Transverse colon (tissue), 4 donors: ENCODE results near the gene ZNF202. TPM values are rescaled to one million over a fixed set of nuclear protein-coding genes. Genes with fewer than 3 reads are reported as not detected.

Source experiments
- DNase-seq: peaks from one replicate; pipeline ENCODE4 v3.0.0-alpha.2; 2019
- H3K27ac ChIP-seq, 4 donors: fragments of 200-600 bp; sonication (generic); 2 replicates each; pipeline ENCODE4 v1.5.1; 2016 to 2018; ENCODE audit warnings: inconsistent platforms in 4 of 4
- H3K27me3 ChIP-seq: fragments of 200-600 bp; sonication (generic); 2 replicates; pipeline ENCODE4 v1.5.1; 2017; ENCODE audit warnings: inconsistent platforms
- H3K36me3 ChIP-seq, 4 donors: fragments of 200-600 bp; sonication (generic); 2 replicates each; pipeline ENCODE4 v1.5.1; 2017 to 2019; ENCODE audit warnings: inconsistent platforms in 4 of 4
- H3K4me1 ChIP-seq, 4 donors: fragments of 200-600 bp; sonication (generic); 2 replicates each; pipeline ENCODE4 v1.5.1; 2017 to 2020; ENCODE audit warnings: inconsistent platforms in 4 of 4
- H3K4me3 ChIP-seq, 4 donors: fragments of 200-600 bp; sonication (generic); 1 replicate in 1 of 4; 2 replicates in 3 of 4; pipeline versions ENCODE4 v1.5.1 to v1.6.1; 2017 to 2019; ENCODE audit warnings: inconsistent platforms in 4 of 4
- H3K9me3 ChIP-seq, 2 donors: fragments of 200-600 bp; sonication (generic); 2 replicates each; pipeline ENCODE4 v1.5.1; 2017 to 2019; ENCODE audit warnings: inconsistent platforms in 2 of 2
- EP300 ChIP-seq: sonication (generic); formaldehyde crosslinking; IDR thresholded peaks from one replicate; pipeline ENCODE4 v1.6.1; 2017; ENCODE audit warnings: antibody characterized with exemption, low read depth
- POLR2A ChIP-seq: fragments of 450-650 bp; IDR thresholded peaks from one replicate; pipeline ENCODE4 v1.6.1; 2016; ENCODE audit warnings: antibody characterized with exemption, mild to moderate bottlenecking, moderate library complexity
- POLR2AphosphoS5 ChIP-seq, 3 donors: sonication (generic); formaldehyde crosslinking; IDR thresholded peaks; one replicate each; pipeline ENCODE4 v1.6.1; 2016; ENCODE audit warnings: antibody characterized with exemption in 3 of 3
- WGBS, 2 donors: methylation state at CpG; one replicate each; pipeline ENCODE4 v1.1.5; 2018; ENCODE audit warnings: low coverage in 1 of 2; 5-methylcytosine and 5-hydroxymethylcytosine counted together
- in situ Hi-C, 4 donors: fragments of 200-750 bp; cut with MboI; loops; one replicate each; pipeline versions ENCODE4 v1.15.0 to v1.15.1; 2017; ENCODE audit warnings: low sequenced_read_pairs in 3 of 4, low pct_ligation_motif_present in 1 of 4, low pct_unique_long_range_greater_than_20kb in 1 of 4
- intact Hi-C: fragments of 100-400 bp; cut with DNase I; formaldehyde crosslinking; loops from one replicate; pipeline ENCODE4 v1.15.1; 2023; ENCODE audit warnings: low total_unique reads
- total RNA-seq, 4 donors: library from RNA; depleted of rRNA; stranded (reverse); fragments of >200 nt; gene quantifications; one replicate each; pipeline ENCODE4 v1.1.0, GENCODE V29; 2016
- TF ChIP-seq, protein P1 (sequence below), 5 experiments: fragments of 200-600 bp in 3 of 5; fragments of 450-650 bp in 2 of 5; sonication (generic) in 3 of 5; IDR thresholded peaks; 1 replicate in 2 of 5; 2 replicates in 3 of 5; pipeline ENCODE4 v1.5.1; 2016 to 2017; ENCODE audit warnings: antibody characterized with exemption in 5 of 5, inconsistent platforms in 3 of 5, mild to moderate bottlenecking in 2 of 5, moderate library complexity in 1 of 5

ZNF202 gene
- total RNA-seq, 4 donors from 2014 or later, result 4.4 to 7.8 (median 6.2) TPM

DNA sequence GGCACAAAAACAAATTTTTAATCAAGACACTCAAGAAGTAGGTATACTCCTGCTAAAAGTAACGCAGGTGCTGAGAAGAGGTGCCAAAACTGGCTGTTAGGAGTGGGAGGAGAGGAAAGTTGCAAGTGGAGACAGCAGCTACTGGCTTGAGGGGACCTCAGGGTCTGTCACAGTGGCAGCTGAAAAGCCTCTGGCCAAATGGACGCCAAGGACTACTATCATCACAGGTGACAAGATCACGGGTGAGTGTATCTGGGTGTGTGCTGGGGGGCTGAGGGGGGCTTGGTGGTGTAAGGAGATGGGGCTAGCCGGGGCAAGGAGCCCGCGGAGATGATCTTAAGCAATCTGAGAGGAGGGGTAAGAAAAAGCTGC, 687 bp downstream of the ZNF202 start:
- TF ChIP-seq, protein P1, sequence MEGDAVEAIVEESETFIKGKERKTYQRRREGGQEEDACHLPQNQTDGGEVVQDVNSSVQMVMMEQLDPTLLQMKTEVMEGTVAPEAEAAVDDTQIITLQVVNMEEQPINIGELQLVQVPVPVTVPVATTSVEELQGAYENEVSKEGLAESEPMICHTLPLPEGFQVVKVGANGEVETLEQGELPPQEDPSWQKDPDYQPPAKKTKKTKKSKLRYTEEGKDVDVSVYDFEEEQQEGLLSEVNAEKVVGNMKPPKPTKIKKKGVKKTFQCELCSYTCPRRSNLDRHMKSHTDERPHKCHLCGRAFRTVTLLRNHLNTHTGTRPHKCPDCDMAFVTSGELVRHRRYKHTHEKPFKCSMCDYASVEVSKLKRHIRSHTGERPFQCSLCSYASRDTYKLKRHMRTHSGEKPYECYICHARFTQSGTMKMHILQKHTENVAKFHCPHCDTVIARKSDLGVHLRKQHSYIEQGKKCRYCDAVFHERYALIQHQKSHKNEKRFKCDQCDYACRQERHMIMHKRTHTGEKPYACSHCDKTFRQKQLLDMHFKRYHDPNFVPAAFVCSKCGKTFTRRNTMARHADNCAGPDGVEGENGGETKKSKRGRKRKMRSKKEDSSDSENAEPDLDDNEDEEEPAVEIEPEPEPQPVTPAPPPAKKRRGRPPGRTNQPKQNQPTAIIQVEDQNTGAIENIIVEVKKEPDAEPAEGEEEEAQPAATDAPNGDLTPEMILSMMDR (IDR thresholded peaks at IDR 0.05), result no peak
- no peak for TF ChIP-seq POLR2A
- no peak for TF ChIP-seq EP300
- no peak for TF ChIP-seq POLR2AphosphoS5 (IDR thresholded peaks at IDR 0.05)
- intact Hi-C loops (no loop called here), in situ Hi-C loops (no loop called here)
- H3K9me3 ChIP-seq, result no peaks in the 10 kb centered on the region
- H3K27ac ChIP-seq, result peak overlapping the region; percentile 81 to 86 (median 84)
- peaks cover 11 to 26% (median 17%) of the 10 kb centered on the region in 4 donors for H3K4me1 ChIP-seq
- DNase-seq, result peak; percentile 9
- no peaks in the 10 kb centered on the region for H3K27me3 ChIP-seq
- no peaks in the 10 kb centered on the region for H3K36me3 ChIP-seq
- H3K4me3 ChIP-seq, result peak overlapping the region; percentile 74 to 96 (median 89)
- 0 to 3% methylated on average over 4 to 6 of the region's 6 CpGs for WGBS, 2 donors

GRCh38 chr11:123738374-123738773, 3.1 kb downstream of the ZNF202 start:
- Histone ChIP-seq H3K36me3 (peaks cover 0 to 8% (median 0%) of the 10 kb centered on the region in 4 donors), H3K9me3 (no peaks in the 10 kb centered on the region), H3K27ac (no peak overlapping the region), H3K27me3 (no peaks in the 10 kb centered on the region), H3K4me1 (peaks cover 11 to 26% (median 17%) of the 10 kb centered on the region in 4 donors), H3K4me3 (no peak overlapping the region)
- in situ Hi-C loops (no loop called here), intact Hi-C loops (no loop called here)
- TF ChIP-seq POLR2AphosphoS5 (IDR thresholded peaks at IDR 0.05) (no peak), EP300 (no peak), POLR2A (no peak)
- TF ChIP-seq, protein P1 (IDR thresholded peaks at IDR 0.05), result no peak
- 5 to 90% methylated on average over 2 of the region's 2 CpGs for WGBS, 2 donors
- no peak for DNase-seq

DNA sequence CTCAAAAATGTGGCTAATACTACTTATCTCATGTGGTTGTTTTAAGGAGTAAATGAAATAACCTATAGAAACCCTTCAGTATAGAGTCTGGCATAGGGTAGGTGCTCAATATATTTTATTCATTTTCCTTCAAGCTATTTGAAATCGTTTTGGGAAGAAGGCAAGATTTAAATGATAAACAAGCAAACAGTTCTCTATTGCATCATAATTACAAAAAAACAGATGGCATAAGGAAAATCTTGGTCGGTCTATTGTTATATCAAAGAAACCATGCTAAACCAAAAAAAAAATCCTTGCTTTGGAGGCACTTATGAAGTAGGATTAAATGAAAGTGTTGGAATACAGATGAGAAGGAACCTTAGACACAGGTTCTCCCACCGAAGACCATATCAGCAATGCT, 4.7 kb downstream of the ZNF202 start:
- TF ChIP-seq, protein P1 (IDR thresholded peaks at IDR 0.05), result no peak
- TF ChIP-seq POLR2A (no peak), POLR2AphosphoS5 (IDR thresholded peaks at IDR 0.05) (no peak), EP300 (no peak)
- 74 to 80% methylated on average over 3 of the region's 3 CpGs for WGBS, 2 donors
- H3K9me3 ChIP-seq, result no peaks in the 10 kb centered on the region
- no peaks in the 10 kb centered on the region for H3K27me3 ChIP-seq
- in situ Hi-C loops, result no loop called here
- H3K36me3 ChIP-seq, result peaks cover 0 to 8% (median 0%) of the 10 kb centered on the region in 4 donors
- DNase-seq, result no peak
- intact Hi-C loops, result no loop called here
- peaks cover 8 to 16% (median 12%) of the 10 kb centered on the region in 4 donors for H3K4me1 ChIP-seq
- no peak overlapping the region for H3K27ac ChIP-seq
- H3K4me3 ChIP-seq, result no peak overlapping the region

DNA sequence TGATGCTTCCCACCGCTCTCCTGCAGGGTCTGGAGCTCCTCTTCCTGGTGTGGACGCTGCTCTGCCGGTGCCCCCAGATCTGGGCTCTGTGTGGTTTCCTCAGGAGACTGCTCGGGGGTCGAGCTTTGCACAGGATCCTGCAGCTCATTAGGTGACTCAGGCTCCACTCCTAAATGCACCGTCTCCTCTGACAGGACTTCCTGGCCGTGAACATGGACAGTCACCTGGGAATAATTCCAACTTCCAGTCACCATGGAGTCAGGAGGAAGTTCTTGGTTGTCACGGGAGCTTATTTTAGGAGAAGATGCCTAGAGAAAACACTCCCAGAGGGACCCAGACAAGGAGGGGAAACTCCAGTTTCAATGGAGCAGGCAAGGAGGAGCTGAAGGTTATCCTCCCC, 11.9 kb downstream of the ZNF202 start:
- H3K9me3 ChIP-seq, result no peaks in the 10 kb centered on the region
- no peak for TF ChIP-seq POLR2AphosphoS5 (IDR thresholded peaks at IDR 0.05)
- no peak for TF ChIP-seq POLR2A
- TF ChIP-seq EP300, result no peak
- TF ChIP-seq, protein P1 (IDR thresholded peaks at IDR 0.05), result no peak
- no peak overlapping the region for H3K4me3 ChIP-seq
- intact Hi-C loops (no loop called here), in situ Hi-C loops (no loop called here)
- DNase-seq, result no peak
- WGBS, 2 donors, result 87% methylated on average over 8 of the region's 8 CpGs; no CpG with 5 or more reads in 1 of the 2 donors
- no peaks in the 10 kb centered on the region for H3K4me1 ChIP-seq
- no peak overlapping the region for H3K27ac ChIP-seq
- peaks cover 0 to 57% (median 27%) of the 10 kb centered on the region in 4 donors for H3K36me3 ChIP-seq
- no peaks in the 10 kb centered on the region for H3K27me3 ChIP-seq
